NB4 (cell line): ENCODE data around the gene BRWD1.

Experiments used
- DNase-seq: peaks from one replicate; pipeline ENCODE4 v3.0.0; 2010; ENCODE audit warnings: low read depth
- H3K4me3 ChIP-seq: one replicate; pipeline ENCODE4 v1.5.1; 2011; ENCODE audit warnings: mild to moderate bottlenecking, low read depth, low read length, moderate library complexity
- MAX ChIP-seq: IDR thresholded peaks from 2 replicates; pipeline ENCODE4 v1.6.1; 2011; ENCODE audit warnings: low read depth, low read length
- MYC ChIP-seq: IDR thresholded peaks from 2 replicates; pipeline ENCODE4 v1.6.1; 2011; ENCODE audit warnings: low read depth, low read length
- POLR2A ChIP-seq: IDR thresholded peaks from 2 replicates; pipeline ENCODE4 v1.6.1; 2011; ENCODE audit warnings: mild to moderate bottlenecking; ENCODE audit not compliant: insufficient read length; ENCODE audit errors: extremely low read depth
- TF ChIP-seq, protein P1 (sequence below): IDR thresholded peaks from one replicate; pipeline ENCODE4 v1.5.1; 2012; ENCODE audit warnings: low read depth, low read length

BRWD1 gene

GRCh38 chr21:39281207-39281606 lies 32.2 kb downstream of the BRWD1 start:
- H3K4me3 ChIP-seq: no peak overlapping the region
- TF ChIP-seq MAX (no peak), MYC (no peak), POLR2A (no peak)
- TF ChIP-seq, protein P1, sequence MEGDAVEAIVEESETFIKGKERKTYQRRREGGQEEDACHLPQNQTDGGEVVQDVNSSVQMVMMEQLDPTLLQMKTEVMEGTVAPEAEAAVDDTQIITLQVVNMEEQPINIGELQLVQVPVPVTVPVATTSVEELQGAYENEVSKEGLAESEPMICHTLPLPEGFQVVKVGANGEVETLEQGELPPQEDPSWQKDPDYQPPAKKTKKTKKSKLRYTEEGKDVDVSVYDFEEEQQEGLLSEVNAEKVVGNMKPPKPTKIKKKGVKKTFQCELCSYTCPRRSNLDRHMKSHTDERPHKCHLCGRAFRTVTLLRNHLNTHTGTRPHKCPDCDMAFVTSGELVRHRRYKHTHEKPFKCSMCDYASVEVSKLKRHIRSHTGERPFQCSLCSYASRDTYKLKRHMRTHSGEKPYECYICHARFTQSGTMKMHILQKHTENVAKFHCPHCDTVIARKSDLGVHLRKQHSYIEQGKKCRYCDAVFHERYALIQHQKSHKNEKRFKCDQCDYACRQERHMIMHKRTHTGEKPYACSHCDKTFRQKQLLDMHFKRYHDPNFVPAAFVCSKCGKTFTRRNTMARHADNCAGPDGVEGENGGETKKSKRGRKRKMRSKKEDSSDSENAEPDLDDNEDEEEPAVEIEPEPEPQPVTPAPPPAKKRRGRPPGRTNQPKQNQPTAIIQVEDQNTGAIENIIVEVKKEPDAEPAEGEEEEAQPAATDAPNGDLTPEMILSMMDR: no peak
- DNase-seq: no peak

- H3K4me3 ChIP-seq: no peak overlapping the region
- TF ChIP-seq POLR2A: no peak
- no peak for TF ChIP-seq MYC
- TF ChIP-seq MAX: no peak
- TF ChIP-seq, protein P1: no peak
- DNase-seq: no peak
Measured at GRCh38 chr21:39269620-39270019, 43.8 kb downstream of the BRWD1 start.

DNA sequence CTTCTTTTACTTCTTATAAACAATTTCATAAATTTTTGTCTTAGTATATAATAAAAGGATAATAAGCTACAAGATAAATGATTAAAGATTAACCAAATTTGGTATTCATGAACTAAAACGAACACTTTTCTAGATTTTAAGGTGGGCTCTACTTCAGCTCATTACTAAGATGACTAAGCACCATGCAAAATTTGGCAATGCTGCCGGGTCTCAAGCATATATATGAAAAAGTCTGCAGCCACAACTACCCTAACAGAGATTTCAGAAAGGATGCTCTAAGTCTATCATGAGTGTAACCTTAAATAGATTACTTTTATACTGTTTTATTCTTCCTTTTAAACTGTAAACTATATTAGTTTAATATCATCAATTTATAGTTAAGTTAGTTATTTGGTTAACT lies 47.8 kb downstream of the BRWD1 start:
- TF ChIP-seq MYC (no peak), POLR2A (no peak), MAX (no peak)
- TF ChIP-seq, protein P1: no peak
- no peak for DNase-seq
- H3K4me3 ChIP-seq: no peak overlapping the region

GRCh38 chr21:39263372-39263771 lies 50.1 kb downstream of the BRWD1 start:
- H3K4me3 ChIP-seq: no peak overlapping the region
- peak; percentile 14 for DNase-seq
- no peak for TF ChIP-seq MAX
- TF ChIP-seq, protein P1: no peak
- TF ChIP-seq POLR2A: no peak
- no peak for TF ChIP-seq MYC

GRCh38 chr21:39258207-39258606 lies 55.2 kb downstream of the BRWD1 start:
- TF ChIP-seq POLR2A (no peak), MYC (no peak), MAX (no peak)
- TF ChIP-seq, protein P1: no peak
- no peak overlapping the region for H3K4me3 ChIP-seq
- DNase-seq: no peak

- no peak overlapping the region for H3K4me3 ChIP-seq
- TF ChIP-seq MYC (no peak), POLR2A (no peak), MAX (no peak)
- TF ChIP-seq, protein P1: no peak
- DNase-seq: no peak
Measured at GRCh38 chr21:39251326-39251725, 62.1 kb downstream of the BRWD1 start.
